ENCODE results near the gene MRPL24. TPM values are rescaled to one million over a fixed set of nuclear protein-coding genes. Genes with fewer than 3 reads are reported as not detected.

The MRPL24 gene
- total and polyA plus RNA-seq, 2 of the 13 experiments (the other 11 are each of a cell fraction or from before 2014, with no cell fraction given), result 38.1 to 42.9 TPM

- TF ChIP-seq SALL1 (CRISPR knock-in tag; IDR thresholded peaks at IDR 0.05), result peak; percentile 60; the same call in 1 of the 2 replicates
- no peak for TF ChIP-seq ZSCAN30 (CRISPR knock-in tag; IDR thresholded peaks at IDR 0.05)
- no peak for TF ChIP-seq POGK (CRISPR knock-in tag; conservative IDR thresholded peaks at IDR 0.05)
- TF ChIP-seq, protein P1, sequence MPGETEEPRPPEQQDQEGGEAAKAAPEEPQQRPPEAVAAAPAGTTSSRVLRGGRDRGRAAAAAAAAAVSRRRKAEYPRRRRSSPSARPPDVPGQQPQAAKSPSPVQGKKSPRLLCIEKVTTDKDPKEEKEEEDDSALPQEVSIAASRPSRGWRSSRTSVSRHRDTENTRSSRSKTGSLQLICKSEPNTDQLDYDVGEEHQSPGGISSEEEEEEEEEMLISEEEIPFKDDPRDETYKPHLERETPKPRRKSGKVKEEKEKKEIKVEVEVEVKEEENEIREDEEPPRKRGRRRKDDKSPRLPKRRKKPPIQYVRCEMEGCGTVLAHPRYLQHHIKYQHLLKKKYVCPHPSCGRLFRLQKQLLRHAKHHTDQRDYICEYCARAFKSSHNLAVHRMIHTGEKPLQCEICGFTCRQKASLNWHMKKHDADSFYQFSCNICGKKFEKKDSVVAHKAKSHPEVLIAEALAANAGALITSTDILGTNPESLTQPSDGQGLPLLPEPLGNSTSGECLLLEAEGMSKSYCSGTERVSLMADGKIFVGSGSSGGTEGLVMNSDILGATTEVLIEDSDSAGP (CRISPR knock-in tag; IDR thresholded peaks at IDR 0.05; ENCODE audit: borderline replicate concordance), result peak; percentile 37; the same call in 1 of the 2 replicates
- TF ChIP-seq ZNF746 (CRISPR knock-in tag; IDR thresholded peaks at IDR 0.05), result no peak
- TF ChIP-seq, protein P2, sequence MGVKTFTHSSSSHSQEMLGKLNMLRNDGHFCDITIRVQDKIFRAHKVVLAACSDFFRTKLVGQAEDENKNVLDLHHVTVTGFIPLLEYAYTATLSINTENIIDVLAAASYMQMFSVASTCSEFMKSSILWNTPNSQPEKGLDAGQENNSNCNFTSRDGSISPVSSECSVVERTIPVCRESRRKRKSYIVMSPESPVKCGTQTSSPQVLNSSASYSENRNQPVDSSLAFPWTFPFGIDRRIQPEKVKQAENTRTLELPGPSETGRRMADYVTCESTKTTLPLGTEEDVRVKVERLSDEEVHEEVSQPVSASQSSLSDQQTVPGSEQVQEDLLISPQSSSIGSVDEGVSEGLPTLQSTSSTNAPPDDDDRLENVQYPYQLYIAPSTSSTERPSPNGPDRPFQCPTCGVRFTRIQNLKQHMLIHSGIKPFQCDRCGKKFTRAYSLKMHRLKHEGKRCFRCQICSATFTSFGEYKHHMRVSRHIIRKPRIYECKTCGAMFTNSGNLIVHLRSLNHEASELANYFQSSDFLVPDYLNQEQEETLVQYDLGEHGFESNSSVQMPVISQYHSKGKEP (CRISPR knock-in tag; IDR thresholded peaks at IDR 0.05), result no peak
- no peak for TF ChIP-seq CENPX (CRISPR knock-in tag; IDR thresholded peaks at IDR 0.05)
- TF ChIP-seq REPIN1 (CRISPR knock-in tag; IDR thresholded peaks at IDR 0.05; ENCODE audit: borderline replicate concordance, low read depth), result peak; percentile 50; the same call in 1 of the 2 replicates
- TF ChIP-seq ZBTB49 (CRISPR knock-in tag; IDR thresholded peaks at IDR 0.05; ENCODE audit: borderline replicate concordance), result no peak
- no peak for TF ChIP-seq ZNF550 (CRISPR knock-in tag; IDR thresholded peaks at IDR 0.05; ENCODE audit: borderline replicate concordance)
- TF ChIP-seq ZNF354B (CRISPR knock-in tag; IDR thresholded peaks at IDR 0.05), result no peak
- no peak for TF ChIP-seq HMGXB3 (CRISPR knock-in tag; IDR thresholded peaks at IDR 0.05; ENCODE audit: borderline replicate concordance)
- no peak for TF ChIP-seq HNF4G (IDR thresholded peaks at IDR 0.05; ENCODE audit: borderline replicate concordance, low read depth, low read length)
- 0 out of 2 replicates have a peak, but pooled peaks have one; percentile 41 for TF ChIP-seq HNF4G (CRISPR knock-in tag; IDR thresholded peaks at IDR 0.05; ENCODE audit: borderline replicate concordance, low read depth)
- TF ChIP-seq ZNF10 (CRISPR knock-in tag; IDR thresholded peaks at IDR 0.05; ENCODE audit: borderline replicate concordance, low read depth), result no peak
These were observed 51.6 kb downstream of the MRPL24 start (continued) for GRCh38 chr1:156689035-156689952.

All from HepG2 (cell line).